ENCODE data around the gene CAP1.
"Not testable (repeated sequence)": the region's sequence is repeated elsewhere in the genome, so short reads cannot be mapped to it uniquely, and the experiment has no call there.

The CAP1 gene

GRCh38 chr1:40058453-40059337 lies 18.2 kb downstream of the CAP1 start:
- DNase-seq (ENCODE audit: low read depth), result no peak

- peak; percentile 47 for DNase-seq (ENCODE audit: low read depth)
These were observed 18.9 kb downstream of the CAP1 start for GRCh38 chr1:40059338-40059959.

GRCh38 chr1:40059960-40060750 lies 19.6 kb downstream of the CAP1 start:
- DNase-seq (ENCODE audit: low read depth), result no peak

- DNase-seq (ENCODE audit: low read depth), result no peak
These were observed 24.4 kb downstream of the CAP1 start for GRCh38 chr1:40064797-40065499.

- DNase-seq (ENCODE audit: low read depth), result no peak
These were observed 26.5 kb downstream of the CAP1 start for GRCh38 chr1:40067023-40067422.

GRCh38 chr1:40067851-40068250 lies 27.3 kb downstream of the CAP1 start:
- no peak for DNase-seq (ENCODE audit: low read depth)

GRCh38 chr1:40072142-40072541 lies 31.6 kb downstream of the CAP1 start:
- no peak for DNase-seq (ENCODE audit: low read depth)

GRCh38 chr1:40073062-40073461 lies 32.5 kb downstream of the CAP1 start:
- no peak for DNase-seq (ENCODE audit: low read depth)

GRCh38 chr1:40075266-40075665 lies 34.7 kb downstream of the CAP1 start:
- DNase-seq (ENCODE audit: low read depth), result no peak

GRCh38 chr1:40076895-40077312 lies 36.4 kb downstream of the CAP1 start:
- peak; percentile 90 for DNase-seq (ENCODE audit: low read depth)

- no peak for DNase-seq (ENCODE audit: low read depth)
These were observed 38.2 kb downstream of the CAP1 start for GRCh38 chr1:40078512-40079333.

- DNase-seq (ENCODE audit: low read depth), result no peak
These were observed 39.4 kb downstream of the CAP1 start for GRCh38 chr1:40079774-40080400.

GRCh38 chr1:40081871-40082270 lies 41.3 kb downstream of the CAP1 start:
- no peak for DNase-seq (ENCODE audit: low read depth)

- DNase-seq (ENCODE audit: low read depth), result not testable (repeated sequence)
These were observed 44.2 kb downstream of the CAP1 start for GRCh38 chr1:40084750-40085149.

- no peak for DNase-seq (ENCODE audit: low read depth)
These were observed 50.3 kb downstream of the CAP1 start for GRCh38 chr1:40090652-40091355.

GRCh38 chr1:40092241-40092640 lies 51.7 kb downstream of the CAP1 start:
- DNase-seq (ENCODE audit: low read depth), result no peak

GRCh38 chr1:40092706-40093639 lies 52.4 kb downstream of the CAP1 start:
- no peak for DNase-seq (ENCODE audit: low read depth)

- DNase-seq (ENCODE audit: low read depth), result no peak
These were observed 54.1 kb downstream of the CAP1 start for GRCh38 chr1:40094466-40095110.

Measured in HS-5 (cell line).